HepG2 (cell line): ENCODE results near the gene HES2. TPM values are rescaled to one million over a fixed set of nuclear protein-coding genes. Genes with fewer than 3 reads are reported as not detected.

Source experiments
- E2F5 ChIP-seq: sonication (generic); formaldehyde crosslinking; conservative IDR thresholded peaks from 2 replicates; pipeline ENCODE4 v1.4.0; 2020; ENCODE audit warnings: missing genetic modification reagents
- GLI4 ChIP-seq: sonication (generic); formaldehyde crosslinking; IDR thresholded peaks from 2 replicates; pipeline ENCODE4 v1.5.1; 2020; ENCODE audit warnings: missing genetic modification reagents, mild to moderate bottlenecking, moderate library complexity, borderline replicate concordance
- GTF2F1 ChIP-seq: fragments of 150-350 bp; IDR thresholded peaks from 2 replicates; pipeline ENCODE4 v1.6.1; 2014; ENCODE audit warnings: low read length
- NCOA5 ChIP-seq: sonication (generic); formaldehyde crosslinking; IDR thresholded peaks from 2 replicates; pipeline ENCODE4 v1.4.0; 2020; ENCODE audit warnings: missing genetic modification reagents
- NR2F1 ChIP-seq, 2 experiments: fragments of 450-650 bp in 1 of 2; formaldehyde crosslinking in 1 of 2; IDR thresholded peaks; 2 replicates each; pipeline versions ENCODE4 v1.5.0 to v1.6.1; 2016 to 2020; ENCODE audit warnings: mild to moderate bottlenecking in 1 of 2, missing compliant biosample characterization in 1 of 2, missing genetic modification reagents in 1 of 2, moderate library complexity in 1 of 2
- RXRB ChIP-seq: IDR thresholded peaks from 2 replicates; pipeline ENCODE4 v1.6.1; 2016; ENCODE audit warnings: borderline replicate concordance, missing genetic modification reagents, missing compliant biosample characterization
- SALL1 ChIP-seq: sonication (generic); formaldehyde crosslinking; IDR thresholded peaks from 2 replicates; pipeline ENCODE4 v1.8.0; 2022; ENCODE audit warnings: mild to moderate bottlenecking, missing genetic modification reagents
- ZBTB25 ChIP-seq: IDR thresholded peaks from 2 replicates; pipeline ENCODE4 v1.6.1; 2018; ENCODE audit warnings: missing genetic modification reagents
- ZBTB7A ChIP-seq: sonication (generic); formaldehyde crosslinking; IDR thresholded peaks from 2 replicates; pipeline ENCODE4 v1.8.0; 2022; ENCODE audit warnings: mild to moderate bottlenecking, missing genetic modification reagents
- ZNF234 ChIP-seq: sonication (generic); formaldehyde crosslinking; conservative IDR thresholded peaks from 2 replicates; pipeline ENCODE4 v1.5.1; 2020; ENCODE audit warnings: mild to moderate bottlenecking, missing genetic modification reagents
- ZNF296 ChIP-seq: sonication (generic); formaldehyde crosslinking; conservative IDR thresholded peaks from 2 replicates; pipeline ENCODE4 v1.5.0; 2020; ENCODE audit warnings: mild to moderate bottlenecking, missing genetic modification reagents
- ZNF331 ChIP-seq: sonication (generic); formaldehyde crosslinking; IDR thresholded peaks from 2 replicates; pipeline ENCODE4 v1.4.0; 2020; ENCODE audit warnings: missing genetic modification reagents
- ZNF431 ChIP-seq: sonication (generic); formaldehyde crosslinking; IDR thresholded peaks from 2 replicates; pipeline ENCODE4 v1.9.0; 2022; ENCODE audit warnings: missing genetic modification reagents, low read depth, mild to moderate bottlenecking, borderline replicate concordance
- ZNF556 ChIP-seq: sonication (generic); formaldehyde crosslinking; IDR thresholded peaks from 2 replicates; pipeline ENCODE4 v1.4.0; 2020; ENCODE audit warnings: mild to moderate bottlenecking, missing genetic modification reagents, borderline replicate concordance
- ZNF616 ChIP-seq: sonication (generic); formaldehyde crosslinking; IDR thresholded peaks from 2 replicates; pipeline ENCODE4 v1.5.0; 2020; ENCODE audit warnings: low read depth, mild to moderate bottlenecking, missing genetic modification reagents
- ZNF724P ChIP-seq: sonication (generic); formaldehyde crosslinking; IDR thresholded peaks from 2 replicates; pipeline ENCODE4 v1.8.0; 2022; ENCODE audit warnings: missing genetic modification reagents, borderline replicate concordance
- ZNF776 ChIP-seq: sonication (generic); formaldehyde crosslinking; IDR thresholded peaks from 2 replicates; pipeline ENCODE4 v1.4.0; 2020; ENCODE audit warnings: mild to moderate bottlenecking, missing genetic modification reagents
- ZNF777 ChIP-seq: sonication (generic); formaldehyde crosslinking; IDR thresholded peaks from 2 replicates; pipeline ENCODE4 v1.4.0; 2020; ENCODE audit warnings: missing genetic modification reagents
- ZNF816 ChIP-seq: sonication (generic); formaldehyde crosslinking; IDR thresholded peaks from 2 replicates; pipeline ENCODE4 v1.8.0; 2022; ENCODE audit warnings: missing genetic modification reagents, mild to moderate bottlenecking, borderline replicate concordance
- polyA plus RNA-seq, 8 experiments: library from polyadenylated mRNA; depleted of rRNA in 3 of 8; stranded (reverse) in 7 of 8; unstranded in 1 of 8; fragments of >200 nt; fragmentation: Illumina TruSeq in 4 of 8; extraction: Trizol in 4 of 8; gene quantifications; 2 replicates each; pipeline versions ENCODE4 v1.2.1 to v1.2.3, GENCODE V29; 2011 to 2016; ENCODE audit warnings: low read depth in 4 of 8, missing spikeins in 1 of 8, mixed read lengths in 1 of 8; ENCODE audit not compliant: insufficient read depth in 1 of 8
- total RNA-seq, 5 experiments: library from RNA; depleted of rRNA; stranded (reverse); fragments of >200 nt; fragmentation: Illumina TruSeq; extraction: Trizol; gene quantifications; 2 replicates each; pipeline ENCODE4 v1.2.3, GENCODE V29; 2016; ENCODE audit warnings: low read depth in 1 of 5
- TF ChIP-seq, protein P1 (sequence below): sonication (generic); formaldehyde crosslinking; IDR thresholded peaks from 2 replicates; pipeline ENCODE4 v1.4.0; 2020; ENCODE audit warnings: mild to moderate bottlenecking, missing genetic modification reagents, borderline replicate concordance
- TF ChIP-seq, protein P2 (sequence below): sonication (generic); formaldehyde crosslinking; IDR thresholded peaks from 2 replicates; pipeline ENCODE4 v1.5.0; 2020; ENCODE audit warnings: missing genetic modification reagents

Gene HES2
- total and polyA plus RNA-seq, 2 of the 13 experiments (the other 11 are each of a cell fraction or from before 2014, with no cell fraction given) = 0.11 to 0.17 TPM

DNA sequence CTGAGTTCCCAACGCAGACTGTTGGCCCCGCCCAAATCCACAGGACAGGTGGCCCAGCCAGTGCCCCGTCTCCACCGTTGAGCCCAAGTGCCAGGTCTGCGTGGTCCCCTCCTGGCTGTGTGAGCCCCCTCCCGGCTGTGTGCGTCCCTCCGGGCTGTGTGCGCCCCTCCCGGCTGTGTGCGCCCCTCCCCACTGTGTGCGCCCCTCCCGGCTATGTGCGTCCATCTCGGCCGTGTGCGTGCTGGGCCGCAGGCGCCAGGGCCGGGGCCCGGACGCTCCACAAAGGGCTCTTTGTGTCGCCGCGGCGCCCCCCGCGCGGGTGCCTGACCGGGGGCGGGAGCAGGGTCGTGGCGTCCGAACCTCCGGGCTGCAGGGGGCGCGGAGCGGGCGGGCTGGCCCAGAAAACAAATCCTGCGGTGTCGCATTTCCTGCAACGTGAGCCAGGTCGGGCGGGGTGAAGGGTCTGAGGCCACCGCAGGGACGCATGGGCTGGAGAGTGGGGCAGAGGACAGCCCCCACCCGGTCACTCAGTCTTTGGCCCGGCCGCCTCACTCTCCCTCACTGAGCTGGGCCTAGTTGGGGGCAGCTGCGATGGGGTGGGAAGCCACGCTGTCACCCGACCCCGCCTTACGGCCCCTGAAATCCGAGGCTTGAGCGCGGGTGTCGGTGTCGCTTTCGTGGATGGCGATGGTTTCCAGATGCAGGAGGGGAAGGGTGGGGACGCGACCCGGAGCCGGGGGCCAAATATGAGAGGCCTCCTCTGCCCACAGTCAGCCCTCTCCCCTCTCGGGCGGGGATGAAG, 27.5 kb upstream of the HES2 start (continued):
- TF ChIP-seq ZNF777 (CRISPR knock-in tag) (peak; percentile 9; the same call in 1 of the 2 replicates), ZNF556 (CRISPR knock-in tag) (0 out of 2 replicates have a peak, but pooled peaks have one; percentile 74), ZBTB7A (CRISPR knock-in tag) (peak; percentile 99), NCOA5 (no peak), ZNF616 (peak; percentile 73; the same call in 1 of the 2 replicates), ZNF816 (CRISPR knock-in tag) (peak; percentile 51; the same call in 1 of the 2 replicates), RXRB (CRISPR knock-in tag) (peak; percentile 80), GLI4 (peak; percentile 87; the same call in 1 of the 2 replicates), GTF2F1 (no peak), ZNF296 (CRISPR knock-in tag) (peak; percentile 87), ZNF331 (CRISPR knock-in tag) (0 out of 2 replicates have a peak, but pooled peaks have one; percentile 26), ZNF724P (CRISPR knock-in tag) (peak; percentile 39; the same call in 1 of the 2 replicates), ZNF234 (CRISPR knock-in tag) (peak; percentile 66; the same call in 1 of the 2 replicates), SALL1 (CRISPR knock-in tag) (peak; percentile 90), E2F5 (CRISPR knock-in tag) (no peak), ZNF776 (peak; percentile 68; the same call in 1 of the 2 replicates), NR2F1 (CRISPR knock-in tag; IDR thresholded peaks at IDR 0.05) (peak; percentile 10 to 56; a peak in 2 of 4 replicates), ZNF431 (CRISPR knock-in tag) (peak; percentile 63; the same call in 1 of the 2 replicates), ZBTB25 (no peak; the same call in none of the 2 replicates)
- TF ChIP-seq, protein P1, sequence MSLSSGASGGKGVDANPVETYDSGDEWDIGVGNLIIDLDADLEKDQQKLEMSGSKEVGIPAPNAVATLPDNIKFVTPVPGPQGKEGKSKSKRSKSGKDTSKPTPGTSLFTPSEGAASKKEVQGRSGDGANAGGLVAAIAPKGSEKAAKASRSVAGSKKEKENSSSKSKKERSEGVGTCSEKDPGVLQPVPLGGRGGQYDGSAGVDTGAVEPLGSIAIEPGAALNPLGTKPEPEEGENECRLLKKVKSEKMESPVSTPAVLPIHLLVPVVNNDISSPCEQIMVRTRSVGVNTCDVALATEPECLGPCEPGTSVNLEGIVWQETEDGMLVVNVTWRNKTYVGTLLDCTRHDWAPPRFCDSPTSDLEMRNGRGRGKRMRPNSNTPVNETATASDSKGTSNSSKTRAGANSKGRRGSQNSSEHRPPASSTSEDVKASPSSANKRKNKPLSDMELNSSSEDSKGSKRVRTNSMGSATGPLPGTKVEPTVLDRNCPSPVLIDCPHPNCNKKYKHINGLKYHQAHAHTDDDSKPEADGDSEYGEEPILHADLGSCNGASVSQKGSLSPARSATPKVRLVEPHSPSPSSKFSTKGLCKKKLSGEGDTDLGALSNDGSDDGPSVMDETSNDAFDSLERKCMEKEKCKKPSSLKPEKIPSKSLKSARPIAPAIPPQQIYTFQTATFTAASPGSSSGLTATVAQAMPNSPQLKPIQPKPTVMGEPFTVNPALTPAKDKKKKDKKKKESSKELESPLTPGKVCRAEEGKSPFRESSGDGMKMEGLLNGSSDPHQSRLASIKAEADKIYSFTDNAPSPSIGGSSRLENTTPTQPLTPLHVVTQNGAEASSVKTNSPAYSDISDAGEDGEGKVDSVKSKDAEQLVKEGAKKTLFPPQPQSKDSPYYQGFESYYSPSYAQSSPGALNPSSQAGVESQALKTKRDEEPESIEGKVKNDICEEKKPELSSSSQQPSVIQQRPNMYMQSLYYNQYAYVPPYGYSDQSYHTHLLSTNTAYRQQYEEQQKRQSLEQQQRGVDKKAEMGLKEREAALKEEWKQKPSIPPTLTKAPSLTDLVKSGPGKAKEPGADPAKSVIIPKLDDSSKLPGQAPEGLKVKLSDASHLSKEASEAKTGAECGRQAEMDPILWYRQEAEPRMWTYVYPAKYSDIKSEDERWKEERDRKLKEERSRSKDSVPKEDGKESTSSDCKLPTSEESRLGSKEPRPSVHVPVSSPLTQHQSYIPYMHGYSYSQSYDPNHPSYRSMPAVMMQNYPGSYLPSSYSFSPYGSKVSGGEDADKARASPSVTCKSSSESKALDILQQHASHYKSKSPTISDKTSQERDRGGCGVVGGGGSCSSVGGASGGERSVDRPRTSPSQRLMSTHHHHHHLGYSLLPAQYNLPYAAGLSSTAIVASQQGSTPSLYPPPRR (CRISPR knock-in tag) = peak; percentile 71
- TF ChIP-seq, protein P2, sequence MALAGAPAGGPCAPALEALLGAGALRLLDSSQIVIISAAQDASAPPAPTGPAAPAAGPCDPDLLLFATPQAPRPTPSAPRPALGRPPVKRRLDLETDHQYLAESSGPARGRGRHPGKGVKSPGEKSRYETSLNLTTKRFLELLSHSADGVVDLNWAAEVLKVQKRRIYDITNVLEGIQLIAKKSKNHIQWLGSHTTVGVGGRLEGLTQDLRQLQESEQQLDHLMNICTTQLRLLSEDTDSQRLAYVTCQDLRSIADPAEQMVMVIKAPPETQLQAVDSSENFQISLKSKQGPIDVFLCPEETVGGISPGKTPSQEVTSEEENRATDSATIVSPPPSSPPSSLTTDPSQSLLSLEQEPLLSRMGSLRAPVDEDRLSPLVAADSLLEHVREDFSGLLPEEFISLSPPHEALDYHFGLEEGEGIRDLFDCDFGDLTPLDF = peak; percentile 52; the same call in 1 of the 2 replicates
